CD4-positive, alpha-beta T cell treated with Interleukin-21 for 1 hour (primary cell): ENCODE measurements around the gene ULK3.
A peak's percentile ranks its signal among the peaks of the same experiment; 100 is the strongest.

Source experiments
- DNase-seq: peaks from one replicate; pipeline ENCODE4 v3.0.0-alpha.2; 2020

ULK3 gene

GRCh38 chr15:74821091-74821789, 21.7 kb downstream of the ULK3 start:
- no peak for DNase-seq

- no peak for DNase-seq
Measured at GRCh38 chr15:74820056-74820455, 22.9 kb downstream of the ULK3 start.

DNA sequence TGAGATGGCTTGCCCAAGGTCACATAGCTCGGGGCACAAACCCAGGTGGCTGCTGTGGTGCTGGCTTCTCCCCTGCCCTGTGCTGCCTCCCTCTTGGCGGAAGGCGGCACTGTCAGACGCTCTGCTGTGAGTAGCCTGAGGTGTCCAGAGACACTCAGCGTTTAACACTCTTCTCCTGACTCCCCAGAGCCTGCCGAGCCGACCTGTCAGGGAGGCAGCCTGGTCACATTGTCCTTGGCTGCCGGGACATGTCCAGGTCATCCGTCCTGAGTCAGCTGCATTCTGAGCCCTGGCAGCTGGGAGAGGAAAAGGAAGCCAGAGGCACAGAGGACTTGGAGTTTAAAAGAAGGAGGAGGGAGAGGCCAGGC, 25.6 kb downstream of the ULK3 start:
- no peak for DNase-seq

DNA sequence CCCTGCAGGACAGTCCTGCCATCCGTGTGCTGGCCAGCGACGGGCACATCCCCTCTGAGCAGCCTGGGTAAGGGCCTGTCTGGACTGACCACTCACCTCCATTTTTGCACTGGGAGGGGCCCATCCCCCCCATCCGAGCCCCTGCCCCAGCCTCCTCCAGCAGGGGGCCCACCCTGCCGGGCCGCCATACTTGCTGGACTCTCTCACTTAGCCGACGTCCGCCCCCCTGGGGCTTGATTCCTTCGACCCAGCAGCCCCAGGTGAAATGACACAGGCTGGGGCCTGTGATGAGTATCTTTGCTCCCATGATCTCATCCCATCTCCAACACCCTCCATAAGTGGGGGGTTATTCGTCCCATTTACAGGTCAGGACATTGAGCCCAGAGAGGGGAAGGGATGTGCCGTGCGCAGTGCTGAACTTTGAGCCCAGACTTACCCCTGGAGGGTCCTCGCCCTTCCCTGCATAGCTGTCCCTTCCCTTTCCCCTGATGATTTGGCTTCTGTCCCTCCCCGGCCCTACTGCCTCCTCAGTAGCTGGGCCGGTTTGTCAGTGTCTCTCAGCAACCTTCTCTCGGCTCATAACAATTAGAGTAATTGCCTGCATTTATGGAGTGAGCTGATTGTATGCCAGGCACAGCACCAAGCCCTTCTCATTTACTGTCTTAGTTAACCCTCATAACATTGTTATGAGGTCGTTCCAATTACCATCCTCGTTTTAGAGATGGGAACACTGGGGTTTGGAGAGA, 26.2 kb downstream of the ULK3 start:
- DNase-seq: no peak

GRCh38 chr15:74815961-74816360, 27.0 kb downstream of the ULK3 start:
- DNase-seq: no peak

DNA sequence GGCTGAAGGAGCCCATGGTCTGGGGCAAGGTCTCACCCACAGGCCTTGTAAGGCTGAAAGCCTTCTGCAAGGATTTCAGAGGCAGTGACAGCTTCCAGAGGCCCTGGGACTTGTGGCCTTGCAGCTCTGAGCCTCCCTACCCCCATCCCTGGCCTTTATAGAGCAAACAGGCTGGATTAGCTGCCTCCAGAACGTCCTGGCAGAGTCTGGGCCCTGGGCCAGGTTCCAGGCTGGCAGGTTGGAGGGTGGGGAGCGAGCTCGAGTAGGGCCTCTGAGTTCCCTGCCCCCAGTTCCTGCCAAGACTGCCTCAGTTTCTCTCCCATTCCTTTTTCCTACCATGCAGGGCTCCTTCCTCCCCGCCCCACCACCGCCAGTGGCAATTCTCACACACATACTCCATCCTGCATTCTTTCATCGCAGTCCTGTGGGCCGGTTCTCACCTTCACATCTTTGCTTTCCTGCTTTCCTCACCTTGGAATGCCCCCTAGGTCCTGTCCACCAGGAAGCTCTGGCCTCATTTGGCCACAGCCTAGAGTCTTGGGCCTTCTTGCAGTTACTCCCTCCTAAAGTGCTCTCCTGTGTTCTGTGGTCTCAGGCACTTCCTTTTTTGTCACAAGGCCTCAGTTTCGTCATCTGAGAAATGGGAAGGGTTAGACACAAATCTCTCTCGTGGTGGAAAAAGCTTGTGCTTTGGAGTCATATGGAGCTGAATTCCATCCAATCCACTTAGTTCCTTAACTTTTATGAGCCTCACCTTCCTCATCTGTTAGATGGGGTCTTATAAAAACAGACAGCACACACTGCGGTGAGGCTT, 27.6 kb downstream of the ULK3 start:
- DNase-seq: no peak

DNA sequence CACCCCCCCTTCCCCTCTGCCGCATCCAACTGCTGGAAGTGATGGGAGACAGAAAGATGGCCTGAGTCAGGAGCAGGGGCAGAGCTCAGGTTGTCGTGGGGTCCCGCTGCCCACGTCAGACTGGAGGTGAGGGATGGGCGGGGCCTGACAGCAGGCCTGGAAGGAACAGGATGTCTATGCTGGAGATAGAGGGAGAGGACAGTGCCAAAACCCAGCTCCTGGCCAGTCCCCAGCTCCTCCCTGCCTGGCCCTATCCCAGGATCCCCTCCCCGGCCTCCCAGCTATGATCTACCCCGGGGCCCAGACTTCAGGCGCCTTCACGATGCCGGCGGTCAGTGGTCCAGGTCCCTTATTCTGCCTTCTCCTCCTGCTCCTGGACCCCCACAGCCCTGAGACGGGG, 30.4 kb downstream of the ULK3 start, which contains the start of gene LMAN1L:
Gene LMAN1L, plus strand, starts transcription at position 303 of the 400 bp plus-strand sequence. Its CDS starts 20 bp downstream, at position 323.
- no peak for DNase-seq

GRCh38 chr15:74809956-74810355, 33.0 kb downstream of the ULK3 start:
- no peak for DNase-seq

DNA sequence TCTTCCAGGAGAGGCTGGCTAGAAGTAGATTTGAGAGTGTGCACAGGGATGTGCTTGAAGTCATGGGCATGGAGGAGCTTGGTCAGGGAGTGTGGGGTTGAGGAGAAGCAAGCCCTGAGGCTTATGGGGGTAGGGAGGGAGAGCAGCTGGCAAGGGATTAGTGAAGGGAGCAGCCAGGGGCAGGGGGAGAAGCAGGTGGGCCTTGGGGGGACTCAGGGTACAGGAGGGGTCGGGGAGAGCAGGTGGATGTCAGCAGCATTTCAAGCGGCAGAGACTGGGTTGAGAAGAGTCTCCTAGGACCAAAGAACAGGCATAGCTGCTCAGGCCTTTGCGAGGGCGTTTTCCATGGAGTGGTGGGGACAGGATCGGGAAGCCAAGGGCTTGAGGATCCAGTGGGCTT, 33.7 kb downstream of the ULK3 start:
- DNase-seq: no peak

- no peak for DNase-seq
Measured at GRCh38 chr15:74808840-74809229, 34.1 kb downstream of the ULK3 start.

DNA sequence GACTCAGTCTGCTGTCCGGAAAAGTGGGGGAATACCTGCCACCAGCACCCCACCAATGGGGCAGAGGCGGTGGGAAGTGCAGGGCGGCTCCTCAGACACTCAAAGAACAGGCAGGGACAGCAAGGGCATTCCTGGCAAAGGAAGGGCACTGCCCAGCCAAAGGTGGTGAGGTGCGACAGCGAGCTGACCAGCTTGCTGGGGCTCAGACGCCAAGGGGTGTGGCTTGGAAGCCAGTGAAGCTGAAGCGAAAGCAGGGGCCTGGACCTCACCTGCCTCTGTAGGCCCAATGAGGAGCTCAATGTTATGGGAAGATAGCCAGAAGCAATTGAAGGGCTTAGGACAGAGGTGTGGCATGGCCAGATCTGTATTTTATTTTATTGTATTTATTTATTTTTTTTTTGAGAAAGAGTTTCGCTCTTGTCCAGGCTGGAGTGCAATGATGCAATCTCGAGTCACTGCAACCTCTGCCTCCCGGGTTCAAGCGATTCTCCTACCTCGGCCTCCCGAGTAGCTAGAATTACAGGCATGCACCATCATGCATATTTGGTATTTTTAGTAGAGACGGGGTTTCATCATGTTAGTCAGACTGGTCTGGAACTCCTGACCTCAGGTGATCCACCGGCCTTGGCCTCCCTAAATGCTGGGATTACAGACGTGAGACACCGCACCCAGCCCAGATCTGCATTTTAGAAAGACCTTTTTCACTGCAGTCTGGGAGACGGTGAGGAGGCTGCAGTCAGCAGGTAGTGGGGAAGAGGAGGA, 34.7 kb downstream of the ULK3 start:
- no peak for DNase-seq

DNA sequence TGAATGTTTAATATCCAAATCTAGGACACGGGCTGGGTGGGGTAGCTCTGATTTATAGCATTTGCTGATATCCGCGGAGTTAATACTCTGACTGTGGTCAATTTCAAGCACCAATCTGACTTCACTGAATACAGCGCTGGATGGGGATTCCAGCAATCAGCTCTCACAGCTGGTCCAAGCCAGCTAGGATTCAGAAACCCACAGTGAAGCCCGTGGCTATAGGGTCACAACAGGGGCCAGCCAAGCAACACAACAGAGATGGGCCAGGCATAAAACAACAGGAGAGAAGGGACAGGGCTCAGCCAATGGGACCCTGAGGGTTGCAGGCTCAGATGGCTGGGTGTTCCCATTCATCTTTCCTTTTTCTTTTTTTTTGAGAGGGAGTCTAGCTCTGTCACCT, 35.7 kb downstream of the ULK3 start:
- DNase-seq: no peak

DNA sequence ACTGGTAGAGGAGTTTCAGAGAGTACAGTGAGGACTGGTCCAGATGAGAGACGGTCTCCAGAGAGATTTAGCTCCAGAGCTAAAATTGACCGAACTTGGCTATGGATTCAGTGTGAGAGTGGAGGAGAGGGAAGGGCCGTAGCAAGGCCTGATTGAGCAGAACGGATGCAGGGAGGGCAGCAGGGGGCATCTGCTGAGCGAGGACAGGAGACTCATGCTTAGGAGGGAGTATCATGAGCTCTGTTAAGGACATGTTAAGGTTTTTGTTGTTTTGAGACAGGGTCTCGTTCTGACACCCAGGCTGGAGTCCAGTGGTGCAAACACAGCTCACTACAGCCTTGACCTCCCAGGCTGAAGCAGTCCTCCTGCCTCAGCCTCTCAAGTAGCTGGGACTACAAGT, 38.0 kb downstream of the ULK3 start:
- no peak for DNase-seq

GRCh38 chr15:74802862-74803447, 40.0 kb downstream of the ULK3 start:
- no peak for DNase-seq

GRCh38 chr15:74802290-74802689, 40.7 kb downstream of the ULK3 start:
- no peak for DNase-seq

GRCh38 chr15:74801311-74801997, 41.5 kb downstream of the ULK3 start:
- DNase-seq: no peak

DNA sequence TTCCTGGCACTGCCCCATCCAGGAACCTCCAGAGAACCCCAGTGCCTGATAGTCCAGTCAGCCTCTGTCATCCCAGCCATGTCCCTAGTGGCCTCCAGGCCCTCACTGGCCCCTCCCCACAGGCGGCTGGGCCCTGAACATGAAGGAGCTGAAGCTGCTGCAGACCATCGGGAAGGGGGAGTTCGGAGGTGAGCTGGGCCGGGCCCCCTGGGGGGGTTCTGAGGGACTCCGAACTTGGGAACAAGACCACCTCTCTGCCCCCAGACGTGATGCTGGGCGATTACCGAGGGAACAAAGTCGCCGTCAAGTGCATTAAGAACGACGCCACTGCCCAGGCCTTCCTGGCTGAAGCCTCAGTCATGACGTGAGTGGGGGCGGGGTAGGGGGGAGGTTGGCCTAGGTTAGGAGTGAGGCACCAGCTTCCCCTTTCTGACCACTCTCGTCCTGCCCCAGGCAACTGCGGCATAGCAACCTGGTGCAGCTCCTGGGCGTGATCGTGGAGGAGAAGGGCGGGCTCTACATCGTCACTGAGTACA, 42.3 kb downstream of the ULK3 start:
- no peak for DNase-seq

DNA sequence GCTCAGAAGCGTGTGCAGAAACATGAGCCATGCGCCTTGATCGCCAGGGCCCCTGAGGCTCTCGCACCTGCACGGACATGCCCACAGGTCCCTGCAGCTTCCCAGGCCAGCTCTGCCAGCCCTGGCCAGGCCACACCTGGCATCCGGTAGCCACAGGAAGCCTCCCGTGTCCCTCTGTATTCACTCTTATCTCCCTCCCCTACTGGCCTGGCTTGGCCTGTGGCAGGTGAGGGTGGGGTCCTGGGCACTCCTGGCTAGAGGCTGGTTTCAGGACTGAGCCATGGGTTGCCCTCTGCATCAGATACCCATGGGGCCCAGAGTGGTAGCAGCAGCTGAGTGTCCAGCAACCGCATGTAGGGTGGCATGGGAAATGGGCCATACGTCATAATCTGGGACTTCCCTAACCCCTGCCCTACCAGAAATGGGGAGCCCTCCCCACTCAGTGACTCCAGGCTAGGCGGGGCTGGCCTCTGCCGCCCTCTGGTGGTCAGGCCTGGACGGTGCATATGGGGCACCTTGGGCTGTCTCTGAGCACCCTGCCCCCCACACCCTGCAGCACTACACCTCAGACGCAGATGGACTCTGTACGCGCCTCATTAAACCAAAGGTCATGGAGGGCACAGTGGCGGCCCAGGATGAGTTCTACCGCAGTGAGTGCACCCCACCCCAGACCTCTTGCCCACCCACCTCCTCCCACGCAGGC, 42.9 kb downstream of the ULK3 start:
- peak; percentile 92 for DNase-seq

DNA sequence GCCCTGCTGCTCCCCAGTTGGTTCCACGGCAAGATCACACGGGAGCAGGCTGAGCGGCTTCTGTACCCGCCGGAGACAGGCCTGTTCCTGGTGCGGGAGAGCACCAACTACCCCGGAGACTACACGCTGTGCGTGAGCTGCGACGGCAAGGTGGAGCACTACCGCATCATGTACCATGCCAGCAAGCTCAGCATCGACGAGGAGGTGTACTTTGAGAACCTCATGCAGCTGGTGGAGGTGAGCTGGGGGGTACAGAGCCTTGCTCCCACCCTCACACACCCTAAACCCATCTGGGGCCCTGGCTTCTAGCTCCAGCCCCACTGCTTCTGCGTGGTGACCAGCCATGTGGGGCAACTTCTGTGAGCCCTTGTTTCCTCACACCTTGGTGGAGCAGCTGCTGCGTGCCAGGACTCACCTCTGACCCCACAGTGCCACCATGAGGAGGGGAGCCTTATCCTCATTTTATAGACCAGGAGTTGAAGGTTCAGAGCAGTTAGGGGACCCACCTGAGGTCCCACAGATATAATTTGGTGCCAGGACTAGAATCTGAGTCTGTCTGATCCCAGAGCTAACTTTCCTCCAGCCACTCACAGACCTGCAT, 43.6 kb downstream of the ULK3 start:
- no peak for DNase-seq
